Activated T-cell treated with anti-CD3 and anti-CD28 coated beads for 1 hour (primary cell): ENCODE measurements around the gene CES2.
"Not testable (repeated sequence)": the region's sequence is repeated elsewhere in the genome, so short reads cannot be mapped to it uniquely, and the experiment has no call there.

Experiments used
- DNase-seq: peaks from one replicate; pipeline ENCODE4 v3.0.0-alpha.2; 2020; ENCODE audit warnings: low read depth

Gene CES2

DNA sequence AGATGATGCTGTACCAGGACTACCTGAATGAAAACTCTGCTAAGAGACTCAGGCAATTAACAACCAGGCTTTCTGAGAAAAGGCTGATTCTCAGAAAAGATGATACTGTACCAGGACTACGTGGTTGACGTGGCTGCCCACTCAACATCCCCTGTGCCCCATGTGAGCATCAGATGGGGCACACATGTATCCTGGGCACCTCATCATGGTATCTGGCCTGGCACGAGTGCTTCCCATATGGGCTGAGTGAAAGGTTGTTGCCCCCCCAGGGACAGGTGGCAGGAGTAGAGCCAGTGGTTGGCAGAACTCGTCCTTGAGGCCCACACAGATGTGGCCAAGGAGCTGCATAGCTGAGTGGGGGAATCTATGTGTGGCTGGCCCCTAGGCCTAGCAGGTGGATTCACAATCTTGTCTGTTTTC, 49.6 kb downstream of the CES2 start:
- DNase-seq: no peak

DNA sequence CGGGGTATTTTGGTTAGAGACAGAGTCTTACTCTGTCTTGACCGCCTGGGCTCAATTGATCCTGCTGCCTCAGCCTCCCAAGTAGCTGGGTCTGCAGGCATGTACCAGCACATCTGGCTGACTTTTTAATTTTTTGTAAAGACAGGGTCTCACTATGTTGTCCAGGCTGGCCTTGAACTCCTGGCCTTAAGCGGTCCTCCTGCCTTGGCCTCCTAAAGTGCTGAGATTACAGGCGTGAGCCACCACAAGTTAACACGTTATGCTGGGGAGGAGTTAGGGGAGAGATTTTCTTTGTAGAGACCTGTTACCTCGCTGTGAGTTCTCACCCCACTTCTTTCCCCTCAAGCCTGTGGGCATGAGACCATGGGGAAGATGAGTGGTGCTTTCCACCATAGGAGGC, 51.2 kb downstream of the CES2 start:
- no peak for DNase-seq

DNA sequence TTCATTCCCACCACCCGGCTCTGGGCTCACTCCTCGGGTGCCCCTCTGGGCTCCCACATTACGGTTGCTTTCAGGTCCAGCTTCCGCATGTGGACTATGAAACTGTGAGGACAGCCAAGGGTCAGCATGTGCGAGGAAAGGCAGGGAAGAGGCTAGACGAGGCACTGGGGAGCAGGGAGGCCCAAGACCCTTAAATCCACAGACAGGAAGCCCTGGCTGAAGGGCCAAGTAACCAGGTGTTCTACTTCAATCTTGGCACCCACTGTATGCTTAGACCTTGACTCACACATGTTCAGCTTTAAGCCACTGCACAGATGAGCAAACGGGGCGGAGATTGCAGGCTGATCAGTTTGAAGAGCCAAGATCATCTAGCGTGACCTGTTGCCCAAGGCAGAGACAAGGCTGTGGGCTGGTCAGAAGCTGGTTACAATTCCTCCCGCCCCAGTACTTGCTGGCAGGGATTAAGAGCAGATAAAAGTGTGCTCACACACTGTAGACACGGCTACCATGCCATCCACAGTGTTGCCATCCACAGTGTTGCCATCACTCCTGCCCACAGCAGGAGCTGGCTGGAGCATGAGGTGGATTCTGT, 53.0 kb downstream of the CES2 start, which contains the start of gene CES4A:
Gene CES4A (plus strand): TSS at position 393 of the 592 bp plus-strand sequence. CDS start 184 bp downstream, at position 577.
- DNase-seq: no peak

DNA sequence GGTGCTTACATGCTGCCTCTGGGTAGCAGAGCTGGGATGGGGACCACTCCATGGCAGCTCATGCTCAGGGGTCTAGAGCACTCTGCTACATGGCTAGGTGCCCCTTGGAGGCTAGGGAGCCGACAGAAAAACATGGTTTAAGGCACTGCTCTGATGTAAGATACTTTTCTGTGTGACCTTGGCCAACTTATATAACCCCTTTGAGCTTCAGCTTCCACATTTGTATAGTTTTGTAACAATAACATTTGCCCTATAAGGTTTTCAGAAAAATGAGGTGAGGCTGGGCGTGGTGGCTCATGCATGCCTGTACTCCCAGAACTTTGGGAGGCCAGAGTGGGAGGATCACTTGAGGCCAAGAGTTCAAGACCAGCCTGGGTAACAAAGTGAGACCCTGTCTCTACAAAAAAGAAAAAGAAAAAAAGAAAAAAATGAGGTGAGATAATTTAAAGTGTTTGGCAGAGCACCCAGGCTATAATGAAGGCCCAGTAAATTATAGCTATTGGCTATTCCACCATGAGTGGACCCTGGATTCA, 56.3 kb downstream of the CES2 start:
- no peak for DNase-seq

DNA sequence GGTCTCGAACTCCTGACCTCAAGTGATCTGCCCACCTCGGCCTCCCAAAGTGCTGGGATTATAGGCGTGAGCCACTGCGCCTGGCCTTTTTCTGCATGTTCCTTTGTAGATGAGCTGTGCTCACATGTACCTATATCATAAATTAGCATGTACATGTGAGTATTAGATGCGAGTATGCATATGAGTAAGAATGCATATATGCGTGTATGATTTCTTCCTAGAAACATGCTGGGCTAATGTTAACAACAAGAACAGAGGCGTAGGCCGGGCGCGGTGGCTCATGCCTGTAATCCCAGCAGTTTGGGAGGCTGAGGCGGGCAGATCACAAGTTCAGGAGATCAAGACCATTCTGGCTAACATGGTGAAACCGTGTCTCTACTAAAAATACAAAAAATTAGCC, 58.2 kb downstream of the CES2 start:
- DNase-seq: not testable (repeated sequence)
